BE2C (cell line): ENCODE data around the gene PDZD8.
A peak's percentile ranks its signal among the peaks of the same experiment; 100 is the strongest.

Experiments
- DNase-seq: peaks from one replicate; pipeline ENCODE4 v3.0.0-alpha.2; 2020
- H3K27me3 ChIP-seq: fragments of 250-450 bp; sonication (Bioruptor Pico); 2 replicates; pipeline ENCODE4 v1.5.1; 2020; ENCODE audit warnings: mild to moderate bottlenecking
- H3K36me3 ChIP-seq: fragments of 250-450 bp; sonication (Bioruptor Pico); 2 replicates; pipeline ENCODE4 v1.5.1; 2020; ENCODE audit warnings: mild to moderate bottlenecking
- H3K4me1 ChIP-seq: fragments of 250-450 bp; sonication (Bioruptor Pico); 2 replicates; pipeline ENCODE4 v1.5.1; 2020
- H3K4me3 ChIP-seq: 2 replicates; pipeline ENCODE4 v1.5.1; 2011; ENCODE audit warnings: low read depth, low read length
- H3K9me3 ChIP-seq: fragments of 250-450 bp; sonication (Bioruptor Pico); 2 replicates; pipeline ENCODE4 v1.5.1; 2020
- CTCF ChIP-seq: IDR thresholded peaks from 2 replicates; pipeline ENCODE4 v1.5.1; 2012; ENCODE audit warnings: mild to moderate bottlenecking, low read depth, low read length

The PDZD8 gene

GRCh38 chr10:117320050-117320665 lies 55.1 kb downstream of the PDZD8 start:
- Histone ChIP-seq H3K36me3 (no peaks in the 10 kb centered on the region), H3K27me3 (no peaks in the 10 kb centered on the region), H3K4me3 (no peak overlapping the region), H3K4me1 (no peaks in the 10 kb centered on the region), H3K9me3 (no peaks in the 10 kb centered on the region)
- peak; percentile 72 for TF ChIP-seq CTCF
- DNase-seq, result peak; percentile 12

GRCh38 chr10:117318909-117319308 lies 56.3 kb downstream of the PDZD8 start:
- no peaks in the 10 kb centered on the region for H3K27me3 ChIP-seq
- H3K4me3 ChIP-seq, result no peak overlapping the region
- no peaks in the 10 kb centered on the region; the same call in 1 of the 2 replicates for H3K36me3 ChIP-seq
- H3K4me1 ChIP-seq, result no peaks in the 10 kb centered on the region
- H3K9me3 ChIP-seq, result no peaks in the 10 kb centered on the region
- peak; percentile 31; the same call in 1 of the 2 replicates for TF ChIP-seq CTCF
- DNase-seq, result no peak

GRCh38 chr10:117316701-117317100 lies 58.5 kb downstream of the PDZD8 start:
- Histone ChIP-seq H3K9me3 (no peaks in the 10 kb centered on the region), H3K27me3 (no peaks in the 10 kb centered on the region), H3K4me3 (no peak overlapping the region), H3K36me3 (no peaks in the 10 kb centered on the region; the same call in 1 of the 2 replicates), H3K4me1 (no peaks in the 10 kb centered on the region)
- TF ChIP-seq CTCF, result no peak
- no peak for DNase-seq

DNA sequence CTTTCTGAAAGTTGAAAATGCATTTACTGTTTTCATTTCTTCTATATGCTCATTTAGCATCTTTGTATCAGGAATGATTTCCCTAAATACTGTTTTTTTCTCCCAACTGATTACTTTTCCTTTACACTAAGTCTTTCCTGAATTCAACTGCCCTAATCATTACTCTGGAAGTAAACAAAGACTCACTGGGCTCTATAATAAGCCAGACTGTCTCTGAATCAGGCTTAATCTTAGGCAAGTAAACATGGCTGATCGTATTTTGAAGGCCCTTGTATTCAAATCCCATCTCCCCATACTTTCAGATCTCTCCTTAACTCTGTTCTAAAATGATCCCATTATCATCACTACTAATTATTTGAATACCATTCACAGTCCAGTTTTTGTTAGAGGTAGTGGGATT lies 61.6 kb downstream of the PDZD8 start:
- Histone ChIP-seq H3K4me3 (no peak overlapping the region), H3K9me3 (no peaks in the 10 kb centered on the region), H3K36me3 (no peaks in the 10 kb centered on the region; the same call in 1 of the 2 replicates), H3K27me3 (no peaks in the 10 kb centered on the region), H3K4me1 (no peaks in the 10 kb centered on the region)
- no peak for DNase-seq
- no peak for TF ChIP-seq CTCF

DNA sequence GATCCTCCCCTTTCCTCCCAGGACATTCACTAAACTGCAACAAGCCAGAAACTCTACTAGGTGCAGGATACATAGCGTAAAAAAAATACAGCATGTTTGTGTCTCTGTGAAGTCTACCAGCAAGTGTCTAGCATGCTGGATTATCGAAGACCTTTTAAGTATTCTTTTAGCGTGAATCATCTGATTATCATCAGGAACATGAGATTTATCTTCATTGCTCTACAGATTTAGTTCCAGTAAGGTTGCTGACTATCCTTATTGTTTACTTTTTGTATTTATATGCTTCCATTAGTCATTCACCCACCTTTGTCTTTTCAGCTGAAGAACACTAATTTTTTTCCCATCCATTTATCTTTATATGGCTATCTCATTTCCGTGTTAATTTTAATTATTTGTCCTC lies 62.8 kb downstream of the PDZD8 start:
- Histone ChIP-seq H3K4me3 (no peak overlapping the region), H3K36me3 (no peaks in the 10 kb centered on the region; the same call in 1 of the 2 replicates), H3K4me1 (no peaks in the 10 kb centered on the region), H3K27me3 (no peaks in the 10 kb centered on the region), H3K9me3 (no peaks in the 10 kb centered on the region)
- no peak for DNase-seq
- no peak for TF ChIP-seq CTCF

DNA sequence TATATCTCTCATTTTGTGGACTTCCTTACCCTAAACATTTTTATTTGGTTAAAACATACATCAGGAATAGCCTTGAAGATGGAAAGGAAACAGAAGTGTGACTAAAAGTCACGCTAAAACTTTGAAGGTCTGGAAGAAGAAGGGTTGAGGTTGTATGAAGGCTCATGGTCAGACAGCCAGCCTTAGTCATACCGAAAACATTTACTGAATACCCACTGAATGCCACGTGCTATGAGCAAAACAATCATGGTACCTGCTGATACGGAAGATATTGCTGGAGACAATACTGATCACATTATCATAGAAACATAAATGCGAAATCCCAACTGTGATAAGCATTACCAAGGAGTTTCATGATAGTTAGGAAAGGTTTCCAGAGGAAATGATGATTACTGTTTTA lies 64.0 kb downstream of the PDZD8 start:
- Histone ChIP-seq H3K27me3 (no peaks in the 10 kb centered on the region), H3K4me3 (no peak overlapping the region), H3K4me1 (no peaks in the 10 kb centered on the region), H3K9me3 (no peaks in the 10 kb centered on the region), H3K36me3 (no peaks in the 10 kb centered on the region; the same call in 1 of the 2 replicates)
- TF ChIP-seq CTCF, result no peak
- no peak for DNase-seq
